ENCODE measurements around the gene BANP.

BANP gene

DNA sequence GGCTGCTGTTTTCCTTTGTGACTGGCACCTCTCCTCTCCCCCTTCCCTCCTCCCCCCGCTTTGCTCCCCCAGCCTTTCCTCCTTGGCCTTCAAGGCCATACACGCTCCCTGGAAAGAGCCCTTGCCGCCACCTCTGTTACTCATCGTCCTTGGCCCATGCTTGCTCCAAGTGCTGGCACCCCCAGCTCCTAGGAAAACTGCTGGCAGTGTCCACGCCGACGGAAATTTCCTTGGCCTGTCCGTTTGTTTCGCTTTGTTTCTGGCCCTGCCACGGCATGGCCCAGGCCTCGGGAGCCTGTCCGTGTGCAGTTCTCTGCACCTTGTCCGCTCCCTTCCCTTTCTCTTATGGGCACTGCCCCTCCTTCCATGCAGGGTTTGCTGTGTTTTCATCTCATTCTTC lies 32.9 kb upstream of the BANP start:
- H3K4me1 ChIP-seq (ENCODE audit: control insufficient read depth, insufficient read depth, low read length) = no peaks in the 10 kb centered on the region
- no peaks in the 10 kb centered on the region for H3K36me3 ChIP-seq (ENCODE audit: control insufficient read depth, insufficient read depth, low read length)
- H3K9me3 ChIP-seq (ENCODE audit: control insufficient read depth, insufficient read depth, low read length) = no peaks in the 10 kb centered on the region
- no peak overlapping the region for H3K27ac ChIP-seq (ENCODE audit: low read depth, low read length)
- no peaks in the 10 kb centered on the region for H3K27me3 ChIP-seq (ENCODE audit: control insufficient read depth, insufficient read depth, low read length)
- no peak overlapping the region for H3K4me3 ChIP-seq (ENCODE audit: low read depth, low read length)
- no peak overlapping the region for H3K9ac ChIP-seq (ENCODE audit: low read depth, low read length)

GRCh38 chr16:87918866-87919680 lies 32.2 kb upstream of the BANP start:
- H3K27me3 ChIP-seq (ENCODE audit: control insufficient read depth, insufficient read depth, low read length) = no peaks in the 10 kb centered on the region
- H3K4me3 ChIP-seq (ENCODE audit: low read depth, low read length) = no peak overlapping the region
- no peak overlapping the region for H3K9ac ChIP-seq (ENCODE audit: low read depth, low read length)
- H3K36me3 ChIP-seq (ENCODE audit: control insufficient read depth, insufficient read depth, low read length) = no peaks in the 10 kb centered on the region
- no peak overlapping the region for H3K27ac ChIP-seq (ENCODE audit: low read depth, low read length)
- no peaks in the 10 kb centered on the region for H3K9me3 ChIP-seq (ENCODE audit: control insufficient read depth, insufficient read depth, low read length)
- H3K4me1 ChIP-seq (ENCODE audit: control insufficient read depth, insufficient read depth, low read length) = peaks cover 2% of the 10 kb centered on the region; the same call in 1 of the 2 replicates

- Histone ChIP-seq H3K36me3 (ENCODE audit: control insufficient read depth, insufficient read depth, low read length) (no peaks in the 10 kb centered on the region), H3K27me3 (ENCODE audit: control insufficient read depth, insufficient read depth, low read length) (no peaks in the 10 kb centered on the region), H3K27ac (ENCODE audit: low read depth, low read length) (no peak overlapping the region), H3K4me1 (ENCODE audit: control insufficient read depth, insufficient read depth, low read length) (peaks cover 7% of the 10 kb centered on the region; the same call in 1 of the 2 replicates), H3K4me3 (ENCODE audit: low read depth, low read length) (no peak overlapping the region), H3K9me3 (ENCODE audit: control insufficient read depth, insufficient read depth, low read length) (no peaks in the 10 kb centered on the region), H3K9ac (ENCODE audit: low read depth, low read length) (no peak overlapping the region)
Observed at GRCh38 chr16:87919681-87919994, 31.6 kb upstream of the BANP start.

- no peak overlapping the region for H3K4me3 ChIP-seq (ENCODE audit: low read depth, low read length)
- H3K9ac ChIP-seq (ENCODE audit: low read depth, low read length) = no peak overlapping the region
- no peaks in the 10 kb centered on the region for H3K36me3 ChIP-seq (ENCODE audit: control insufficient read depth, insufficient read depth, low read length)
- no peaks in the 10 kb centered on the region for H3K27me3 ChIP-seq (ENCODE audit: control insufficient read depth, insufficient read depth, low read length)
- H3K9me3 ChIP-seq (ENCODE audit: control insufficient read depth, insufficient read depth, low read length) = no peaks in the 10 kb centered on the region
- no peak overlapping the region for H3K27ac ChIP-seq (ENCODE audit: low read depth, low read length)
- H3K4me1 ChIP-seq (ENCODE audit: control insufficient read depth, insufficient read depth, low read length) = peaks cover 9% of the 10 kb centered on the region; the same call in 1 of the 2 replicates
Observed at GRCh38 chr16:87921236-87921773, 29.9 kb upstream of the BANP start.

- H3K9me3 ChIP-seq (ENCODE audit: control insufficient read depth, insufficient read depth, low read length) = no peaks in the 10 kb centered on the region
- H3K27ac ChIP-seq (ENCODE audit: low read depth, low read length) = no peak overlapping the region
- H3K27me3 ChIP-seq (ENCODE audit: control insufficient read depth, insufficient read depth, low read length) = no peaks in the 10 kb centered on the region
- peaks cover 9% of the 10 kb centered on the region; the same call in 1 of the 2 replicates for H3K4me1 ChIP-seq (ENCODE audit: control insufficient read depth, insufficient read depth, low read length)
- H3K36me3 ChIP-seq (ENCODE audit: control insufficient read depth, insufficient read depth, low read length) = no peaks in the 10 kb centered on the region
- no peak overlapping the region for H3K4me3 ChIP-seq (ENCODE audit: low read depth, low read length)
- H3K9ac ChIP-seq (ENCODE audit: low read depth, low read length) = no peak overlapping the region
Observed at GRCh38 chr16:87922250-87922871, 28.9 kb upstream of the BANP start.

- H3K4me1 ChIP-seq (ENCODE audit: control insufficient read depth, insufficient read depth, low read length) = peaks cover 9% of the 10 kb centered on the region; the same call in 1 of the 2 replicates
Observed at GRCh38 chr16:87924041-87924810, 27.0 kb upstream of the BANP start.

DNA sequence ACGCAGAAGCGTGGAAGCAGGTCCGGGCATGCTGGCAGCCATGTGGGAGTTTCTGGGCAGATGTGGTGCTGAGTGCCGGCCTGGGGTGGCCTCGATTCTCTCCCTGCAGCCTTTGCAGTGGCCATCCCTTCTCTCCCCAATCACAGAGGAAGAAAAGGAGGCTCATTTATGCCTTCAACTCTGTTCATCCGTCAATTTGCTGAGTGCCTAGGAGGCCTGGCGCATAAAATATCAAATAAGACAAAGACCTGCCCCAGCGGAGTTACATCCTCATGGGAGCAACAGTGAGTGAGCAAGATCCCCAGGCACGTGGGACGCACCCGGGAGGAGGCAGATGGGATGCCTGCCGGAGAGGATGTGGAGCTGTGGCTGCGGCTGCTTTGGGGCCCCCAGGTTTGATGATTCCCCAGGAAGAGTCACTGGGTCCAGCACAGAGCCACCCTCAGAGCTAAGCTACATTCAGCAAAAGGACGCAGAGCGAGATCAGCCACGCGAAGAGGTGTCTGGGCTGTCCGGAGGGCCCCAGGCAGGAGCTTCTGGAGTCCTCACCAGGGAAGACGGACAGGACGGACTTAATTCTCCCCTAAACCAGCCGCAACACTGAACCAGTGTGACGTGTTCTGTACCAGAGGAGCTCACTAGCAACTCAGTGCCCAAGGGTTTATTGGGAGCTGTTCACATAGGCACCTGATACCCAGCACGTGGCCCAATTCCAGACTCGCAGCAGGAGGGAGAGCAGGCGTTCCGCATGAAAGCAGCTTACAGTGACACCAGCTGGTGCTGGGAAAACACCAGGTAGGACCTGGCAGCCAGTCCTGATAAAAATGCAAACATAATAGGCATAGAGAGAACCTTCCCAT lies 26.2 kb upstream of the BANP start:
- H3K9me3 ChIP-seq (ENCODE audit: control insufficient read depth, insufficient read depth, low read length) = no peaks in the 10 kb centered on the region
- no peaks in the 10 kb centered on the region for H3K27me3 ChIP-seq (ENCODE audit: control insufficient read depth, insufficient read depth, low read length)
- no peaks in the 10 kb centered on the region for H3K36me3 ChIP-seq (ENCODE audit: control insufficient read depth, insufficient read depth, low read length)
- H3K4me1 ChIP-seq (ENCODE audit: control insufficient read depth, insufficient read depth, low read length) = peaks cover 9% of the 10 kb centered on the region; the same call in 1 of the 2 replicates
- no peak overlapping the region for H3K4me3 ChIP-seq (ENCODE audit: low read depth, low read length)
- no peak overlapping the region for H3K27ac ChIP-seq (ENCODE audit: low read depth, low read length)
- H3K9ac ChIP-seq (ENCODE audit: low read depth, low read length) = no peak overlapping the region

More at GRCh38 chr16:87924041-87924810, 27.0 kb upstream of the BANP start:
- Histone ChIP-seq H3K27me3 (ENCODE audit: control insufficient read depth, insufficient read depth, low read length) (no peaks in the 10 kb centered on the region), H3K9ac (ENCODE audit: low read depth, low read length) (no peak overlapping the region), H3K9me3 (ENCODE audit: control insufficient read depth, insufficient read depth, low read length) (no peaks in the 10 kb centered on the region), H3K36me3 (ENCODE audit: control insufficient read depth, insufficient read depth, low read length) (no peaks in the 10 kb centered on the region), H3K27ac (ENCODE audit: low read depth, low read length) (no peak overlapping the region), H3K4me3 (ENCODE audit: low read depth, low read length) (no peak overlapping the region)

- no peaks in the 10 kb centered on the region for H3K36me3 ChIP-seq (ENCODE audit: control insufficient read depth, insufficient read depth, low read length)
- peaks cover 9% of the 10 kb centered on the region; the same call in 1 of the 2 replicates for H3K4me1 ChIP-seq (ENCODE audit: control insufficient read depth, insufficient read depth, low read length)
- no peak overlapping the region for H3K27ac ChIP-seq (ENCODE audit: low read depth, low read length)
- H3K9me3 ChIP-seq (ENCODE audit: control insufficient read depth, insufficient read depth, low read length) = no peaks in the 10 kb centered on the region
- H3K27me3 ChIP-seq (ENCODE audit: control insufficient read depth, insufficient read depth, low read length) = no peaks in the 10 kb centered on the region
- H3K4me3 ChIP-seq (ENCODE audit: low read depth, low read length) = no peak overlapping the region
- H3K9ac ChIP-seq (ENCODE audit: low read depth, low read length) = no peak overlapping the region
Observed at GRCh38 chr16:87926246-87927194, 24.7 kb upstream of the BANP start.

DNA sequence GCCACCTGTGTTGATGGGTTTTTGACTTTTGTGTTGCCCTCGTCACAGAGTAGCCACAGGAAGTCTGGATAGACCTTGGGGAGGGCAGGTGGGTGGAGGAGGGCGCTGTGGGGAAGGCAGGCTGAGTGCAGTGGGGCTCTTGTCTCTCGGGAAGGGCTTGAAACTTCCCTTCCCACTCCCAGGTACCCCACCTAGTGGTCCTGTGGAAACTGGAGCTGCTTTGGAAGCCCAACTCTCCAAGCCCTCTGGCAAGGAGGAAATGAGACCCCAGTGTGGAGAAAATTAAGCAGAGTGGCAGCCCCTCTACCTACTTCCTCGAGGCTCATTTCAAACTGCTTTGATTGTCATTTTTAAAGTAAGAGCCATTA lies 24.1 kb upstream of the BANP start:
- no peaks in the 10 kb centered on the region for H3K36me3 ChIP-seq (ENCODE audit: control insufficient read depth, insufficient read depth, low read length)
- no peak overlapping the region for H3K27ac ChIP-seq (ENCODE audit: low read depth, low read length)
- no peaks in the 10 kb centered on the region for H3K27me3 ChIP-seq (ENCODE audit: control insufficient read depth, insufficient read depth, low read length)
- no peaks in the 10 kb centered on the region for H3K9me3 ChIP-seq (ENCODE audit: control insufficient read depth, insufficient read depth, low read length)
- H3K4me1 ChIP-seq (ENCODE audit: control insufficient read depth, insufficient read depth, low read length) = peaks cover 9% of the 10 kb centered on the region; the same call in 1 of the 2 replicates
- H3K9ac ChIP-seq (ENCODE audit: low read depth, low read length) = no peak overlapping the region
- no peak overlapping the region for H3K4me3 ChIP-seq (ENCODE audit: low read depth, low read length)
